Loucy (cell line): Measurements from ENCODE around the gene CBX4.

Source experiments
- CTCF ChIP-seq: fragments of 200-600 bp; sonication (generic); conservative IDR thresholded peaks from 2 replicates; pipeline ENCODE4 v1.5.1; 2014; ENCODE audit warnings: mild to moderate bottlenecking, antibody characterized with exemption, low read length
- EZH2phosphoT487 ChIP-seq: fragments of 200-600 bp; IDR thresholded peaks from 2 replicates; pipeline ENCODE4 v1.6.1; 2018; ENCODE audit warnings: antibody characterized with exemption, mild to moderate bottlenecking, moderate library complexity, borderline replicate concordance

GRCh38 chr17:79862238-79862637, 23.0 kb upstream of the CBX4 start:
- TF ChIP-seq CTCF (no peak), EZH2phosphoT487 (no peak)
